ENCODE measurements around the gene FAM118B.

DNA sequence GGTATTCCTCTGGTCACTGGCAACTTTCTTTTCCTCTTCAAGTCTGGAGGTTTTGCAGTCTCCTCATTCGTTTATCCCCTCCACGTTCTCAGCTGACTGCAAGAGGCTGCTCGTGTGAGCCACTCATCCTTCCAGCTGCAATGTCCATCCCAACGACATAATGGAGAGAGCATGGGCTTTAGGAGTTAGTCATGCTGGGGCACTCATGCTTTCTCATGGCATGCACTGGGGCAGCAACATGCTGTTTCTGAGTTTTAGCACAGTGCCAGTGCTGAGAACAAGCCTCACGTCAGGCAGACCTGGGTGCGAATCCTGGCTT, 99.4 kb downstream of the FAM118B start:
- no peak for TF ChIP-seq CTCF (conservative IDR thresholded peaks at IDR 0.05)
- no peak for TF ChIP-seq EZH2 (IDR thresholded peaks at IDR 0.05; ENCODE audit: low read depth)

Measured in PC-9 (cell line).